HCEC 1CT (cell line): ENCODE results near the gene TMPRSS7.

Experiments used
- DNase-seq: peaks from one replicate; pipeline ENCODE4 v3.0.0-alpha.2; 2017

Gene TMPRSS7, protein sequence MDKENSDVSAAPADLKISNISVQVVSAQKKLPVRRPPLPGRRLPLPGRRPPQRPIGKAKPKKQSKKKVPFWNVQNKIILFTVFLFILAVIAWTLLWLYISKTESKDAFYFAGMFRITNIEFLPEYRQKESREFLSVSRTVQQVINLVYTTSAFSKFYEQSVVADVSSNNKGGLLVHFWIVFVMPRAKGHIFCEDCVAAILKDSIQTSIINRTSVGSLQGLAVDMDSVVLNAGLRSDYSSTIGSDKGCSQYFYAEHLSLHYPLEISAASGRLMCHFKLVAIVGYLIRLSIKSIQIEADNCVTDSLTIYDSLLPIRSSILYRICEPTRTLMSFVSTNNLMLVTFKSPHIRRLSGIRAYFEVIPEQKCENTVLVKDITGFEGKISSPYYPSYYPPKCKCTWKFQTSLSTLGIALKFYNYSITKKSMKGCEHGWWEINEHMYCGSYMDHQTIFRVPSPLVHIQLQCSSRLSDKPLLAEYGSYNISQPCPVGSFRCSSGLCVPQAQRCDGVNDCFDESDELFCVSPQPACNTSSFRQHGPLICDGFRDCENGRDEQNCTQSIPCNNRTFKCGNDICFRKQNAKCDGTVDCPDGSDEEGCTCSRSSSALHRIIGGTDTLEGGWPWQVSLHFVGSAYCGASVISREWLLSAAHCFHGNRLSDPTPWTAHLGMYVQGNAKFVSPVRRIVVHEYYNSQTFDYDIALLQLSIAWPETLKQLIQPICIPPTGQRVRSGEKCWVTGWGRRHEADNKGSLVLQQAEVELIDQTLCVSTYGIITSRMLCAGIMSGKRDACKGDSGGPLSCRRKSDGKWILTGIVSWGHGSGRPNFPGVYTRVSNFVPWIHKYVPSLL

DNA sequence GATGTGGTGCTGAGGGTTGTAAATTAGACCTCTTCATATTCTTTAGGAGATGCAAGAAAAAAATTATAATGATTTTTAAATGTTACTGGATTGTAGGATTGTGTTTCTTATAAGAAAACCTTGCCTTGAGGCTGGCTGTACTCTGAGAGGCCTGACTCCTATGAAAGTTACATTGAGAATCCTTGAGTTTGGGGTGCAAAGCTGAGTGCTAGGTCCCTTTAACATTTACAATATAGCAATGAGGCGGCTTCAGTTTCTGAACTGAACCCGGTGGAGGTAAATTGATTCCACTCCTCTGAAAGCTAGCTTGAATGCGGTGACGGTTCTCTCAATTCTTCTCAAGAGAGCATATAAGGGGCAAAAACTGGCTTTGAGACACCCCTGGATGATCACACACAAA lies at the start of gene TMPRSS7:
Gene TMPRSS7 (plus strand): TSS at position 301 of the 400 bp plus-strand sequence. CDS start 110 bp downstream, outside the sequence.
- DNase-seq, result no peak

DNA sequence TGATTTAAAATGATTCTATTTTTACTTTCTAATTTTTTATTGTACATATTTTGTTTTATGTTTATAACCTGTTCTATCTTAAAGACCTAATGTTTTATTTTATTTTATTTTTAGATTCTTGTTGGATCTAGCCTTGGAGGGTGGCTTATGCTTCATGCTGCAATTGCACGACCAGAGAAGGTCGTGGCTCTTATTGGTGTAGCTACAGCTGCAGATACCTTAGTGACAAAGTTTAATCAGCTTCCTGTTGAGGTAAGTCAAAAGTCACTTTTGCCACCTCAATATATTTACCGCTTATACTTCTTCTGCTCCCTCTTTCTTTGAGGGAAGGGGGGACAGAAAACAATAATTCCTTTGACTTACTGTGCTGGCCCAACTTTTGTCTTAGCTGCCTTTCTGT lies 47.7 kb upstream of the TMPRSS7 start:
- DNase-seq, result no peak

DNA sequence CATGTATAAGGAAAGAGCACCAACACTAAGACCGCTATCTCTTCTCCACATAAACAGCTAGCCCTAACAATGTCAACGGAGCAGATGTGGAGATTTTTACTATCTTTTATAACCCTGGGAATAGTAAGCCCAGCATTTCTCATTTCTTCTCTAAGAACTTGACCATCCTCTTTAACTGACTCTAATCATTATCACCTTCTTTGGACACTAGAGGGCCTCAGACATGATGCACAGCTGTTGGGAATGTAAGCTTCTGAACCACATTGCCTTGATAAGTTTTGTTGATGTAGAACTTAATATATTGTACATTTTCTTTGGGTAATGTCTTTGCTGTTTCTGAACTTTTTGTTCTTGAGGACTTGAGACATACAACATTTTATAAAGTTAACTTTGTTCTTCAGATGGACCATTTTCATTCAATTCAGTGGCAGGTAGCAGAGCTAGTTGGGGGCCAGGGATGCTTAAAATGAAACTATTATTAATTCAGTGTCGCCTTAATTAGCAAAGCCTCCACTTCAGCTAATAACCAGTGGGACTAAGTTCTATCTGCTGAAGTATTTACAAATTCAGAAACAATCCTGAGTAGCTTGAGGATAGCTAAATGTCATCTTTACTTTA lies 45.4 kb upstream of the TMPRSS7 start:
- DNase-seq, result peak; percentile 74

DNA sequence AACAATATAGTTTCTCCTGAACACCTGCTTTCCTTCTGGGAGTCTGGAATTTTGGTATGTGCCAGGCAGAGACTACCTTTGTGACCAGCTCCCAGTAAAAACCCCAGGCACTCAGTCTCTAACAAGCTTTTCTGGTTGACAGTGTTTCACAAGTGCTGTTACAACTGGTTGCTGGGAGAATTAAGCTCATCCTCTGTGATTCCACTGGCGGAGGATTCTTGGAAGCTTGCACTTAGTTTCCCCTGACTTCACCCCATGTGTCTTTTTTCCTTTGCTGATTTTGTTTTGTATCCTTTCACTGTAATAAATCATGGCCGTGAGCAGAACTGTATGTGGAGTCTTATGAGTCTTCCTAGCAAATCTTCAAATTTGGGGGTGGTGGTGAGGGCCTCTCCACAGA lies 41.5 kb upstream of the TMPRSS7 start:
- no peak for DNase-seq

DNA sequence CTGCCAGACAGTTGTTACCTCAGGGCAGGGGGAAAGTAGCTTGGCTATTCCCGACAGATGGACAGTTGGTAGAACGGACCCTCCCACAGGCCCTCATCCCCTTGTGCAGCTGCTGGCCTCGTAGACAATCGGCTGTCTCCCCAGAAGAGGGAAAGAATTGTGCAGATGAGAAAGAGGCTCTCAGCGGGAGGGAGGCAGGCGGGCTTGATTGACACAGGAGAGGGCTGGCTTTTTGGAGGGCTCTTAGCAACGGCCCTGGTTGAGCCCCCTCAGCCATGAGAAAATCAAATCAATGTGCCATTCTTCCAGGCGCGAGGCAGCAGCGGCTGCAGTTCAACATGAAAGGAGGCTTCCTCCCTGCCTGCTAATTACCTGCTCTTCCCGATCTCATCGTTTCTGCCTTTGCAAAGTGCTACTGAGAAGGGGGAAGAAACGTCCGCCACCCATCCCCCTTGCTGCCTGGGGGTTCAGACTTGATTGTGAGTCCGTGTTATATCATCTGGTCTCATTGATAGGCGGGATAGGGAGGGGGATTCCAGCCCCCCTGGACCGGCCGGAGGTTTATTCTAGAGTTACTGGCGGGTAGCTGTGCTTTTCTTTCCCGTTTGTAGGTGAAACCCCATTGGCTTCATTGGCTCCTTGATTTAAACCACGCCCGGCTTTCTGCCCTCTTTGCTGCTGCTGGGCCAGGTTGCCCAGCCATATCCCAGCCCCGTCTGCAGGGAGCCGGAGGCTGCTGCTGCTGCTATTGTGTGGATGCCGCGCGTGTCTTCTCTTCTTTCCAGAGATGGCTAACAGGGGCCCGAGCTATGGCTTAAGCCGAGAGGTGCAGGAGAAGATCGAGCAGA lies 35.7 kb upstream of the TMPRSS7 start, which contains the start of gene TAGLN3:
Gene TAGLN3 (plus strand): TSS at position 287 of the 848 bp plus-strand sequence. CDS start 501 bp downstream, at position 788.
- DNase-seq, result no peak

DNA sequence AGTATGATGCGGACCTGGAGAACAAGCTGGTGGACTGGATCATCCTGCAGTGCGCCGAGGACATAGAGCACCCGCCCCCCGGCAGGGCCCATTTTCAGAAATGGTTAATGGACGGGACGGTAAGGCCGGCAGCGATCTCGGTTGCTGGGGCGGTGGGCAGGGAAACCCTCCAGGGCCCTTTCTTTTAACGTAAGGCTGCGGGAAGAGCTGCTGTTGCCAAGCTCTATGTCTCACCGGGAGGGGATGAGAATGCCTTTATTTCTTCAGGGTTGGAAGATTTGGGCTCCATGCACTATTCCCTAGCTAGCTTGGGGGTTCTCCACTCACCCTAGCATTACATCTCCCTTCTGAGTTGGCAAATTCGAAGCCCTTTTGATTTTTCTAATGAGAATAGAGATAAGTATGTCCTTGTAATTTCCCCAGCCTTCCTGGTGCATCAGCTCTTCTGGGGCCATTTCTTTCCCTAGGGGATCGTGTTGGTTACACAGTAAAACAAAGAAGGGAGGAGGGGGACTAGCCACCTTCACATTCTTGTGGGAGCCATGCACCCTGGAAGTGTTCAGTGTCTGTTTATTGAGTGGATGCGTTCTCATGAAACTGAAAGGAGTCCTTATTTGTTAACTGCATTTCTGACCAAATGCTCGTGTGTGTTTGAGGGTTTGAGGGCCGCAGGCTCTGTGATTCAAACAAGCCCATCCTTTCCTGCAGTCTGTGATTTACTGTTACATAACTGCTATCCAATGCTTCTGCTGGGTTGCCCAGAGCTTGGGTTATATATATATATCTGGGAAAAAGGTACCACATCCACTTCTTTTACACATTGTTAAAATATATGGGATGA lies 34.8 kb upstream of the TMPRSS7 start:
- DNase-seq, result no peak

DNA sequence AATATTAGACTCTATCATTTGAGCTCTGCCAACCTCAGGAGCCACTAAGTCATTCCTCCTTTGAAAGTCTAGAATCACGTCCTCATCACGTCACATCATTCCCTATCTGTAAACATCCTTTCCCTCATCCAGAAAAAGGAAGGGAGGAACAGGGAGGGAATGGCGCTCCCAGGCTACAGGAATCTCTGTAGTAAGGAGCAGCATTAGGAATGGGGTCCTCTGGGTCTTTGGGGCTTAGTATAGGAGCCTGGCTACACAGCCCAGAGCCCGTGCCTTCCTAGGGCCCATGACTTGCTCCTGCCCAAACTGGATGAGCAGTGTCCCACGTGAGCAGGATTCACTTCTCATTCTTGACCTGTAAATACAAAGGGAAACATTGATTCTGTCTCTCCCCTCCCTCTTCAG lies 34.2 kb upstream of the TMPRSS7 start:
- DNase-seq, result no peak

DNA sequence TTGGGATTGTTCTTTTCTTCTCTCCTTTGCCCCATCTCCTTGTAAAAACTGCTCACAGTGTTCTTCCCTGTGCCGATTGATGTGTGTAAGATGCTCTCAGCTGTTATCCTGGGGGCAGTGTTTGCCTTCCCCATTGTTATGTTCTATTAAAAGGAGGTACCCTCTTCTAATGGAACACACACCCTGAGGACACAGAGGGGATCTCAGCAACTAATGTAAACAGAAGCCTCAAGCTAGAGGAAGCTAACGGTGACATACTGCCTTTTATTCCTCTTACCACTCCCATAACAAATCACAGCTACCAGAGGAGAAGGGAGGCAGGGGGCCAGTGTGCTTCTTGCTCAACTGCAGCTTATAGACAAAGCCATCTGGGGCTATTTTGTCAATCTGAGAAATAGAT lies 33.6 kb upstream of the TMPRSS7 start:
- DNase-seq, result no peak

DNA sequence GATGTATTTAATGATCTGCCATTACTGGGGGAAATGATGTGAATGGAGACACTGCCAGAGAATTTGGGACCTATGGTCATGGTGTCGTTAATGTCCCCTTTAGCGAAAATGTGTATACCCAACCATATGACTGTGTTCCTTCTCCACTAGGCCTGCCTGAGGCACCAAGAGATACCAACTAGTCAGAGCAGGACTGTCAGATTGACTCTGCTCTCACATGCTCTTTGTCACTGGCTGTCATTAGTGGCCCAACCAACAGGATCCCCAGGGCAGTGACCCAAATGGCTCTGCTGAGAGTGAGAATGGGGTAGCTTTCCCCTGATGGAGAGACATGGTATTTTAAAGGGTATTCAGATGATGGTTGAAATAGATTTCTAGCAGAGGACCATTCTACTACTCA lies 33.0 kb upstream of the TMPRSS7 start:
- no peak for DNase-seq

DNA sequence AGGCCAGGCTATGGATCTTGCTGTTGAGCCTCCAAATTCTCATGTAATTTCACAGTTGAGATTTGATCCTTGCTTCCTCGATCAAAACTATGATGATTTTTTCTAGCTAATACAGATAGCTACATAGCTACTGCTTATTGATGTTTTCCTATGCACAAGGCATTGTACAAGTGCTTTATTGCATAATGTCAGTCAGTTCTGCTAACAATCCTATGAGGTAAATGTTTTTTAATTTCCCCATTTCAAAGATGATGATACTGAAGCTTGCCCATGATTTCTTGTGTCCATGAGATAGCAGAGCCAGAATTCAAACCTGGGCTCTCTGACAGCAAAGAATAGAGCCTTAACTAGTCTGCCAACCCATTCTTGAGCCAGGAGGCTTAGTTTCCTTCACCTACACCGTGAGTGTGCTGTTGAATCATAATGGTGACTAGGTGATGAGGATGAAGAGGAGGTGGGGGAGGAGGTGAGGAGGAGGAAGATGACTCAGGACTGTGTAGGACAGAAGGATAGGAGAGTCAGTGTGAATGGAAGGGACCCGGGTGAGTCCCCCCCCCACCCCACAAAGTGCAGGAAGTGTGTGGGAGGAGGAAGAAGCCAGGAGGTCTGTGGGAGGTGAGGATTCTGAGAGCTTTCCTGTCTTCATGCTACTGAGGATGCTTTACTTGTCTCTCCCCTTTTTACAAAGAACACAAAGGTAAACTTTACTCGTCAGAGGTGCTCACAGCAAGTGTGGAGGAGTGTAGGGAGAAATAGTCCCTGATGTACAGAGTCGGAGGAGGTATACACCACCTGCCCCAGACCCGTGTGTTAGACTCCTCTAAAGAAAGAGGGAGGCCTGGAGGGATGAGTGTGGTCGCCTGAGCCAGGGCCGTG lies 32.2 kb upstream of the TMPRSS7 start:
- peak; percentile 21 for DNase-seq

DNA sequence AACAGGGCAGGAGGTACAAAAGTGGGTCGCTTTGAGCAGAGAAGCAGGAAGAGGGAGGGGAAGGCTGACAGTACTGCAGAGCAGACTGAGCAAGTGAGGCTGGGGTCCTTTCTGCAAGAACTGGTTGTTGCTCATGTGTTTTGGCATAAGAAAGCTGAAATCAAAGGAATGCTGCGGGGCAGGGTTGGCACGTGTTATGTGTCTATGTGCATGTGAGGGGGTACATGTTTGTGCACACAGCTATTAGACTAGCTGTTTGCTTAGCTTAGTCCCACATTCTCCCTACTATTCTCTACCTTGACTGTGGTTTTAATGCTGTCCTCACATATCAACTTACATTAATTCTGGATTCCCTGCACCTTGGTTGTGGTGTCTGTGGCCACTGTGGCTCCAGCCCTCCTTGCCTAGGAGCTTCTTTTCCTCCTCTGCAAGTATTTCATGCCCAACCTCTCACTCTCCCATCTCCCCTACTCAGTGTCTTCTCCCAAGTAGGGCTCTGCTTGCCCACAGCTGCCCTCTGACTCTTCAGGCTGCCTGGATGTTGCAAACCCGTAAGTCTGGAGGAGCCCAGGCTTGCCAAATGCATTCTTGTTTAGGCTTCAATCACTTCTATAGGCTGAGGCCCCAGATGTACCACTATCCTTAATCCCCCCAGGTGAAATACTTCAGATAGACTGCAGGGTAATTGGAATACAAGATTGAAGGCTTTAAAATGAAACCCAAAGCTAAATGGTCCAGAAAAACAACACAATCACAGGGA lies 31.0 kb upstream of the TMPRSS7 start:
- no peak for DNase-seq

DNA sequence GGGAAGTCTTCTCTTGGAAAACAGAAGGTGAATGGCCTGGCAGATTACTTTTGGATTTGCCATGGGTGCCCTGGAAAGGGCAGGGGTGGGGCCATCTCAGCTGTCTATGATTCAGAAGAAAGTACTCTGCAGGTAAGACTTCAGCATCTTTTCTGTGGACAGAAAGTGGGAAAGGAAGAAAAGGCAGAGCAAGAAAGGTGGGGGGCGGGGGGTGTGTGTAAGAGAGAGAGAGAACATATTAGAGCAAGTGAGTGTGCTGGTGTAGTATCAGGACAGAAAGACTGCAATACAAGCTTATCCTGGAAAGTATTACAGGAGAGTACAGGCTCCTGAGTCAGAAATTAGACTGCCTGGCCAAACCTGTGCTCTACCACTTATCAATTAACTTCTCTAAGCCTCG lies 30.3 kb upstream of the TMPRSS7 start:
- DNase-seq, result no peak

DNA sequence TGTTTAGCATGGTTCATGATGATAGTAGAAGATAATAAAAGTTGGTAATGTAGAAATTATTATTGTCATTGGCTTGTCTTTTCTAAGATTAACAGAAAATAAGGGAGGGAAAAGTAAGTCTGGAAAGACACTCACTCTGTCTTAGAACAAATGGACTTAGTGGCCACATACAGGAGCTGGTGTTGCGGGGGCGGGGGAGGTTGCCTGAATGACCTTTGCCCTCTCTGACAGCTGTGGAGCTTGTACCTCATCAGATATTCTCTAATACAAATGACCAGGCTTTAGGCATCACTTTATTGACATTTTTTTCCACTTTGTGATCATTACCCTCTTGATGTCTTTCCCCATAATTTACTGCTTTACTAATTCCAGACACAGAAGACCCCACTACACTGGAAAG lies 29.9 kb upstream of the TMPRSS7 start:
- no peak for DNase-seq

DNA sequence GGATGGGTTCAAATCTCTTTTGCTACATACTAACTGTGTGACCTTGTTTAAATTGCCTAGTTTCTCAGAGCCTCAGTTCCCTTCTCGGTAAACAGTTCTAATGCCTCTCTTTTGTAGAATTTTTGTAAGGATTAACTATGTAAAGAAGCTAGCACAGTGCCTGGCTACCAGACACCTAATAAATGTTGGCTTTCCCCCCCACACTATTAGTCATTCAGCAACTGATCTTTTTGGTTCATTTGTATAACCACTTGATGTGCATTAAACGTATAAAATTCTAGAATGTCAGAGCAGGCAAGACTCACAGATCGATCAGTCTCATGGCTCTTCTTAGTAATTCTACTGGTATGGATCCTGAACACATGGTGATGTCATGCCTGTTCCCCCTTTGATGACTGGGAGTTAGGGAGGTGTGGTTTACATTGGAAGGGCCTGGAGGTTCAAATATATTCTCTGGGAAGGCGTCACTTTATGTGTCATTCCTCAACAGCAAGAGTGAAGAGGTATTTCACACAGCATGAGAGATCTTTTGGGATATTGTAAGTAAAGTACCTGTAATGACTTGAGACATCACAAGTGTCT lies 29.4 kb upstream of the TMPRSS7 start:
- peak; percentile 69 for DNase-seq

DNA sequence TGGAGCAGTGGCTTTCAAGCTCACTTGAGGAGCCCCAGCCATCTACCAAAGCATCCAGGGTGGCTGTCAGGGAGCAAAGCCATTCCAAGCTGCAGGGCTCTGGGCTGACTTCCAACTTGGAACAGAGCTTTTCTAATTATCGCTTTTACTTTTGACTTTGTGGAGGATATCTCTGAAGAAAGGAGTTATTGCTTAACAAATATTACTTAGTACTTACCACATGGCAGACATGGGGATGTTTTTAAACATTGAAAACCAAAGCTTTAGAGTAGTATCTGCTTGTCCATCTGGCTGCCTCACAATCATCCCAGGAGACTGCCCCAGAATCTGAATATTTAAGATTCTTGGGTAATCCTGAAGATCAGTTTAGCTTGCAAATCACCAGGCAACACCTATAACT lies 26.9 kb upstream of the TMPRSS7 start:
- peak; percentile 28 for DNase-seq

DNA sequence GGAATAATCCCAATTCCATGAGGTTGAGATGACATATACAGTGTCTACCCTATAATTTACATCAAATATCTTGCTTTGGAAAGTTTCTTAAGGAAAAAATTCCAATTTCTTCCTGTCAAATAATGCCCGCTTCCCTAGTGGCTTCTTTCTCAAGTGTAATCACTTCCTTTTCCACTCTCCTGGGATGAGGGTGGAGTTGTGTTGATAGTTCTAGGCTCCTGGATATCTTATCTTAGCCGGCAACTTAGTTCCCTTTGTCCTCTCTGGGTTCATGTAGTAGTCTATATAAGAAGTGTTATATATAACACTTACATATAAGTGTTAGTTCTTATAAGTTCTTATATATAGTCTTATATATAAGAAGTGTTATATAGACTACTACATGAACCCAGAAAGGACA lies 24.9 kb upstream of the TMPRSS7 start:
- DNase-seq, result no peak

DNA sequence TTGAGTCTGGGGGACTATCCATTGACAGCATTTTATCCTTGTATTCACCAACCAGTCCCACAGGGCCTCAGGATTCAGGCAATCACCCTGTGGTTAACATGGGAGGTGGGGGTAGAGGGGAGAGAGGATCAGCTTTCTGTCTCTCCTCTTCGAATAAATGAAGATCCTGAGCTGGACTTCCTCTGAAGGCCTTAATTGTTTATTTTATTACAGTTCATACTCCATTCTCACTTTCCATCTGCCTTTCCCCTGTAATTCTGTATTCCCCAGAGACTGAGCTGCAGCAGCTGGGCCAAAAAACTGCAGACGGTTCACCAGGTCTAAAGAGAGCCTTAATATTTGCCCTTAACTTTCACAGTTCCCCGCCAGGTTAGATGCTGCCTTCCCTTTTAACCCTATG lies 23.9 kb upstream of the TMPRSS7 start:
- DNase-seq, result no peak

DNA sequence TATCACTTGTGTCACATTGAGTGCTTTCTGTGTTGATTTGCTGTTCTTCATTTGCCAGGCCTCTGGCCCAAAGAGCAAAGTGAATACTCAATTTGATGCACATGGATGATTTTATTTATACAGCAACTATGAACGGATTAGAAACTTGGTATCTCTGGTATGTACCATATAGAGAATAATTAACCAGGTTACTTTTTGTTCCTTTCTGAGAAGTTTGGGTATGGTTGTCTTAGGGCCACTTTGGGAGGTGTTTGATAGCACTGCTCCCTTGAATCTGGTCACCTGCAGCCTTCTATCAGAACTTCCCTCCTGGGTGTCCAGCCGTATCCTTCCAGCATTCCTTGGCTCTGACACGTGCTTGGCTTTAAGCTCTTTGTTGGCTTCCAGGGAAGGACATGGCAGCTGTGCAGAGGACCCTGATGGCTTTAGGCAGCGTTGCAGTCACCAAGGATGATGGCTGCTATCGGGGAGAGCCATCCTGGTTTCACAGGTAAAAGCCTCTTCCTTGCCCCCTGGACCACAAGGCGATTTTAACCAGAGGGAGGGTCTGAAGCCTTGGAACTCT lies 23.1 kb upstream of the TMPRSS7 start:
- no peak for DNase-seq
